A673 (cell line): ENCODE data around the gene ADAM10.

ENCODE experiments used
- CTCF ChIP-seq: fragments of 300-800, 200-600 bp; sonication (generic); conservative IDR thresholded peaks from 2 replicates; pipeline ENCODE4 v1.5.1; 2017; ENCODE audit warnings: low read depth, mild to moderate bottlenecking, antibody characterized with exemption, low read length, moderate library complexity, mixed read lengths
- EZH2 ChIP-seq: fragments of 200-600 bp; sonication (generic); IDR thresholded peaks from 2 replicates; pipeline ENCODE4 v1.6.1; 2017; ENCODE audit warnings: borderline replicate concordance, low read depth, mild to moderate bottlenecking, mixed read lengths, antibody characterized with exemption, low read length; ENCODE audit not compliant: poor library complexity, severe bottlenecking

GRCh38 chr15:58549013-58549784 lies 200.3 kb downstream of the ADAM10 start:
- no peak for TF ChIP-seq CTCF
- no peak for TF ChIP-seq EZH2
